Effector memory CD4-positive, alpha-beta T cell (primary cell): ENCODE measurements around the gene SCAMP5.

Experiments
- DNase-seq, 3 donors: peaks; one replicate each; pipeline ENCODE4 v3.0.0-alpha.2; 2020
- H3K27ac ChIP-seq: 2 replicates; pipeline ENCODE4 v1.7.0; 2013; ENCODE audit warnings: mild to moderate bottlenecking, low read length, moderate library complexity; ENCODE audit not compliant: insufficient read depth, poor library complexity, severe bottlenecking
- H3K27me3 ChIP-seq: replicated peaks from 2 replicates; pipeline ENCODE4 v1.7.0; 2013; ENCODE audit warnings: mild to moderate bottlenecking, low read length; ENCODE audit not compliant: insufficient read depth, control insufficient read depth, poor library complexity, severe bottlenecking
- H3K36me3 ChIP-seq: 2 replicates; pipeline ENCODE4 v1.7.0; 2013; ENCODE audit warnings: mild to moderate bottlenecking, low read length, moderate library complexity; ENCODE audit not compliant: control insufficient read depth, insufficient read depth
- H3K4me1 ChIP-seq: 2 replicates; pipeline ENCODE4 v1.7.0; 2013; ENCODE audit warnings: low read length, mild to moderate bottlenecking; ENCODE audit not compliant: control insufficient read depth, insufficient read depth, poor library complexity, severe bottlenecking
- H3K4me3 ChIP-seq: 2 replicates; pipeline ENCODE4 v1.7.0; 2013; ENCODE audit warnings: low read length, low read depth, mild to moderate bottlenecking; ENCODE audit not compliant: insufficient read depth, poor library complexity, severe bottlenecking
- H3K9me3 ChIP-seq: 2 replicates; pipeline ENCODE4 v1.7.0; 2013; ENCODE audit warnings: mild to moderate bottlenecking, low read length, moderate library complexity; ENCODE audit not compliant: control insufficient read depth

SCAMP5 gene

GRCh38 chr15:74958908-74959585 is 36.3 kb upstream of the SCAMP5 start:
- no peaks in the 10 kb centered on the region for H3K36me3 ChIP-seq
- peaks cover 36% of the 10 kb centered on the region for H3K4me1 ChIP-seq
- no peak overlapping the region for H3K4me3 ChIP-seq
- DNase-seq: no peak
- no peaks in the 10 kb centered on the region for H3K9me3 ChIP-seq
- no peak overlapping the region for H3K27ac ChIP-seq
- H3K27me3 ChIP-seq: peaks cover 30% of the 10 kb centered on the region

- peaks cover 30% of the 10 kb centered on the region for H3K27me3 ChIP-seq
These were observed 35.8 kb upstream of the SCAMP5 start for GRCh38 chr15:74959586-74959939.

GRCh38 chr15:74960286-74960685 is 35.1 kb upstream of the SCAMP5 start:
- Histone ChIP-seq H3K4me3 (no peak overlapping the region), H3K4me1 (peaks cover 36% of the 10 kb centered on the region), H3K27me3 (peaks cover 30% of the 10 kb centered on the region), H3K9me3 (no peaks in the 10 kb centered on the region), H3K36me3 (no peaks in the 10 kb centered on the region), H3K27ac (no peak overlapping the region)
- no peak for DNase-seq

More at GRCh38 chr15:74959586-74959939, 35.8 kb upstream of the SCAMP5 start:
- peaks cover 36% of the 10 kb centered on the region for H3K4me1 ChIP-seq
- H3K36me3 ChIP-seq: no peaks in the 10 kb centered on the region
- H3K9me3 ChIP-seq: no peaks in the 10 kb centered on the region
- no peak for DNase-seq
- H3K27ac ChIP-seq: no peak overlapping the region
- H3K4me3 ChIP-seq: no peak overlapping the region

DNA sequence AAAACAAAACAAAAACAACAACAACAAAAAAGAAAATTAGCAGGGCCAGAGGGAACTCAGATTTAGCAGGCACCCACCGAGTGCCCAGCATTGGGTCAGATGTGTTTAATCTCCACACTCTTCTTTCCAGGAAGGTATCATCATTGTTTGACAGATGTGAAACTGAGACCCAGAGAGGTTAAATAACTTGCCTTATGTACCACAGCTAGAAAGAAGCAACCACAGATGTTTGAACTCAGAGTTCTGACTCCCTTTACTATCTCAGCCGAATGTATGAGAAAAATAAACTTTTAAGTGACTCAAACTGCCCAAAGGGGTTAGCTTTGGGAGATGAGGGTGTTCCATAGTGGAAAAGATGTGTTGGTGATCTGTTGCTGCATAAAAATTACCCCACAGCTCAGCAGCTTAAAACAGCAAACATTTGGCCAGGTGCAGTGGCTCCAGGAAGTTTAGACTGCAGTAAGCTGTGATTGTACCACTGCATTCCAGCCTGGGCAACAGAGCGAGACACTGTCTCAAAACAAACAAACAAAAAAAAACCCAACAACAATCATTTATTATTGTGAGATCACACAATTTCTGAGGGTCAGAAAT is 34.3 kb upstream of the SCAMP5 start:
- no peaks in the 10 kb centered on the region for H3K9me3 ChIP-seq

DNA sequence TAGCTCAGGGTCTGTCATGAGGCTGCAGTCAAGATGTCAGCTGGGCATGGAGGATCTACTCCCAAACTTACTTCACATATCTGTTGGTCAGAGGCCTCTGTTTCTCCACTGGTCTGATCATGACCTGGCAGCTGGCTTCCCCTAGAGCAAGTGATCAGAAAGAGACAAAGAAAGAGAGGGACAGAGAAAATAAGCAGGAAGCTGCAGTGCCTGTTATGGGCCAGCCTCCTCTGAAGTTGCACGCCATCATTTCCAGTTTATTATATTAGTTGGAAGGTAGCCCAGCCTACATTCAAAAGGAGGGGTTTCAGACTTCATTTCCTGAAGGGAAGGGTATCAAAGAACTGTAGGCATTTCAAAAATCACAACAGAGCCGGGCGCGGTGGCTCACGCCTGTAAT is 33.7 kb upstream of the SCAMP5 start:
- H3K4me1 ChIP-seq: peaks cover 25% of the 10 kb centered on the region
- H3K36me3 ChIP-seq: no peaks in the 10 kb centered on the region
- peaks cover 30% of the 10 kb centered on the region for H3K27me3 ChIP-seq
- H3K4me3 ChIP-seq: no peak overlapping the region
- H3K9me3 ChIP-seq: no peaks in the 10 kb centered on the region
- H3K27ac ChIP-seq: no peak overlapping the region
- DNase-seq: no peak

More for the DNA sequence above, 34.3 kb upstream of the SCAMP5 start:
- H3K4me1 ChIP-seq: peaks cover 30% of the 10 kb centered on the region
- no peaks in the 10 kb centered on the region for H3K36me3 ChIP-seq
- H3K27ac ChIP-seq: no peak overlapping the region
- no peak for DNase-seq
- peaks cover 30% of the 10 kb centered on the region for H3K27me3 ChIP-seq
- H3K4me3 ChIP-seq: no peak overlapping the region

DNA sequence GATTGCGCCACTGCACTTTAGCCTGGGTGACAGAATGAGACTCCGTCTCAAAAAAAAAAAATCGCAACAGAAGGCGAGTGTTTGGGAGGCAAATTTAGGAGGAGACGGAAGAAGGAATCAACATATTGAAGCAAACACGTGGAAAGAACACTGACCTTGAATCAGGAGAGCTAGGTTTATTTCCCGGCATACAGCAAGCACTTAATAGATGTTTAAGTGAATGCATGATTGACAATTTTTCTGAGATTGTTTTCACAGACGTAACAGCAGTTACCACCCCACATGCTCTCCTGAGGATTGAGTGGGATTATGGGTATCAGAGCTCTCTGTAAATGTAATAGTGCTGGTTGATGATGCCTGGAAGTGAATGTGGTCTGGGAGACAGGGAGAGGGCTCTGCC is 33.1 kb upstream of the SCAMP5 start:
- H3K9me3 ChIP-seq: no peaks in the 10 kb centered on the region
- H3K4me3 ChIP-seq: no peak overlapping the region
- H3K36me3 ChIP-seq: no peaks in the 10 kb centered on the region
- no peak overlapping the region for H3K27ac ChIP-seq
- peaks cover 19% of the 10 kb centered on the region for H3K4me1 ChIP-seq
- DNase-seq: no peak
- peaks cover 25% of the 10 kb centered on the region for H3K27me3 ChIP-seq

GRCh38 chr15:74962671-74963070 is 32.7 kb upstream of the SCAMP5 start:
- H3K27ac ChIP-seq: no peak overlapping the region
- no peak for DNase-seq
- H3K9me3 ChIP-seq: no peaks in the 10 kb centered on the region
- H3K27me3 ChIP-seq: peaks cover 20% of the 10 kb centered on the region
- no peaks in the 10 kb centered on the region for H3K36me3 ChIP-seq
- no peak overlapping the region for H3K4me3 ChIP-seq
- peaks cover 15% of the 10 kb centered on the region for H3K4me1 ChIP-seq

DNA sequence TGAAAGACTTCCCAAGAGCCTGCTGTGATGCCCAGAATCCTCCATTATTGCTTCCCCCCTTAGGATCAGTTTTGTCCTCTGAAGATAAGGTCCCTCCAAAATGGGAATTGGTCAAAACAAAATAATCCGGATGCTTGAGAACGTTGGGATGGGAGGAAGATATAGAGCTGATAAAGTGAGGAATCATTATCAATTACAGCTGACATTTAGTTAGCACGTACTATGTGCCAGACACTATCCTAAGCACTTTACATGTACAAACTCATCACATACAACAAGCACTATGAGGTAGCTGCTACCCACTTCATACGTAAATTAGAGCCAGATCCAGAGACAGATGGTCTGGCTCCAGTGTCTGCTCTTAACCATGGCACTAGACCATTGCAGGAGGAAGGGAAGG is 32.1 kb upstream of the SCAMP5 start:
- Histone ChIP-seq H3K27me3 (peaks cover 15% of the 10 kb centered on the region), H3K9me3 (no peaks in the 10 kb centered on the region), H3K27ac (no peak overlapping the region)

GRCh38 chr15:74964794-74965193 is 30.6 kb upstream of the SCAMP5 start:
- no peaks in the 10 kb centered on the region for H3K27me3 ChIP-seq
- H3K4me3 ChIP-seq: no peak overlapping the region
- no peak overlapping the region for H3K27ac ChIP-seq
- H3K36me3 ChIP-seq: no peaks in the 10 kb centered on the region
- no peaks in the 10 kb centered on the region for H3K9me3 ChIP-seq
- no peak for DNase-seq
- H3K4me1 ChIP-seq: no peaks in the 10 kb centered on the region

More for the DNA sequence above, 32.1 kb upstream of the SCAMP5 start:
- no peak overlapping the region for H3K4me3 ChIP-seq
- peaks cover 10% of the 10 kb centered on the region for H3K4me1 ChIP-seq
- no peak for DNase-seq
- H3K36me3 ChIP-seq: no peaks in the 10 kb centered on the region

DNA sequence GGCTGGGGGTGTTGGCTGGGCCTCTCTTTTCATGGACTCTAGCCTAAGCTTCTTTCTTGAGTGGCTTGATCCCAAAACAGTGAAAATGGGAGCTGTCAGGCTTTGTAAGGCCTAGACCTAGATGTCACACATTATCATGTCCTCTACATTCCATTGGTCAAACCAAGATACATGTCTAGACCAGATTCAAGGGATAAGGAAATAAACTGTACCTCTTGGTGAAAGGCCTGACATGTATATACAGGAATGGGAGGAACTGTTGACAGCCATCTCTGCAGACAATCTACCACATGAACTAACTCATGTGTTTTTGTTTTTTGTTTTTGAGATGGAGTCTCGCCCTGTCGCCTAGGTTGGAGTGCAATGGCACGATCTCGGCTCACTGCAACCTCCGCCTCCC is 27.7 kb upstream of the SCAMP5 start:
- Histone ChIP-seq H3K4me3 (no peak overlapping the region), H3K36me3 (no peaks in the 10 kb centered on the region), H3K27ac (no peak overlapping the region), H3K9me3 (no peaks in the 10 kb centered on the region), H3K27me3 (no peaks in the 10 kb centered on the region), H3K4me1 (no peaks in the 10 kb centered on the region)
- no peak for DNase-seq
